OCI-LY7 (cell line): ENCODE measurements around the gene COL25A1.

Source experiments
- CTCF ChIP-seq: fragments of 200-600 bp; sonication (generic); conservative IDR thresholded peaks from 2 replicates; pipeline ENCODE4 v1.5.1; 2014; ENCODE audit warnings: mild to moderate bottlenecking, antibody characterized with exemption, low read length, moderate library complexity, mixed read lengths
- EZH2phosphoT487 ChIP-seq: fragments of 200-600 bp; sonication (generic); IDR thresholded peaks from 2 replicates; pipeline ENCODE4 v1.6.1; 2018; ENCODE audit warnings: low read depth, borderline replicate concordance, mild to moderate bottlenecking, mixed run types, antibody characterized with exemption, low read length, moderate library complexity, mixed read lengths

- no peak for TF ChIP-seq CTCF
- TF ChIP-seq EZH2phosphoT487, result no peak
Observed at GRCh38 chr4:109166126-109166525, 136.3 kb downstream of the COL25A1 start.
